Smooth muscle cell (in vitro differentiated cells): Measurements from ENCODE around the gene BIVM. TPM values are rescaled to one million over a fixed set of nuclear protein-coding genes. Genes with fewer than 3 reads are reported as not detected.
A peak's percentile ranks its signal among the peaks of the same experiment; 100 is the strongest.

Experiments
- DNase-seq: peaks from one replicate; lab custom pipeline; 2025; ENCODE audit not compliant: unreplicated experiment; lab: John Stamatoyannopoulos, UW
- H2AFZ ChIP-seq: fragments of 200-600 bp; sonication (generic); 2 replicates; pipeline ENCODE4 v1.6.0; 2016; ENCODE audit warnings: antibody characterized with exemption, low read depth, mild to moderate bottlenecking
- H3F3A ChIP-seq: fragments of 200-600 bp; sonication (generic); 2 replicates; pipeline ENCODE4 v1.6.0; 2017; ENCODE audit warnings: antibody characterized with exemption, low read depth
- H3K27ac ChIP-seq: fragments of 200-600 bp; sonication (generic); 2 replicates; pipeline ENCODE4 v1.5.1; 2016; ENCODE audit warnings: low read depth, mild to moderate bottlenecking
- H3K27me3 ChIP-seq: fragments of 200-600 bp; sonication (generic); 2 replicates; pipeline ENCODE4 v1.6.1; 2016; ENCODE audit warnings: low read depth, mild to moderate bottlenecking
- H3K36me3 ChIP-seq: fragments of 200-600 bp; sonication (generic); 2 replicates; pipeline ENCODE4 v1.5.1; 2016; ENCODE audit warnings: low read depth
- H3K4me1 ChIP-seq: fragments of 200-600 bp; sonication (generic); 2 replicates; pipeline ENCODE4 v1.5.1; 2016; ENCODE audit warnings: low read depth
- H3K4me2 ChIP-seq: fragments of 200-600 bp; sonication (generic); 2 replicates; pipeline ENCODE4 v1.6.0; 2016; ENCODE audit warnings: mild to moderate bottlenecking
- H3K4me3 ChIP-seq: fragments of 200-600 bp; sonication (generic); 2 replicates; pipeline ENCODE4 v1.5.1; 2016; ENCODE audit warnings: mild to moderate bottlenecking
- H3K79me2 ChIP-seq: fragments of 200-600 bp; sonication (generic); 2 replicates; pipeline ENCODE4 v1.6.0; 2016; ENCODE audit warnings: low read depth, mild to moderate bottlenecking
- H3K9ac ChIP-seq: fragments of 200-600 bp; sonication (generic); 2 replicates; pipeline ENCODE4 v1.6.0; 2016; ENCODE audit warnings: low read depth
- H3K9me3 ChIP-seq: fragments of 200-600 bp; sonication (generic); replicated peaks from 2 replicates; pipeline ENCODE4 v1.5.1; 2016; ENCODE audit warnings: low read depth
- H4K20me1 ChIP-seq: fragments of 200-600 bp; sonication (generic); 2 replicates; pipeline ENCODE4 v1.6.0; 2016; ENCODE audit warnings: low read depth
- CTCF ChIP-seq: fragments of 200-600 bp; sonication (generic); IDR thresholded peaks from 2 replicates; pipeline ENCODE4 v1.5.1; 2017; ENCODE audit warnings: borderline replicate concordance, mild to moderate bottlenecking, antibody characterized with exemption; ENCODE audit not compliant: insufficient read depth, poor library complexity, severe bottlenecking
- WGBS: methylation state at CpG from one replicate; pipeline ENCODE4 v1.1.7; 2016; ENCODE audit warnings: low lambda C conversion rate; 5-methylcytosine and 5-hydroxymethylcytosine counted together
- polyA plus RNA-seq: library from polyadenylated mRNA; unstranded; fragments of >200 nt; fragmentation: Nextera tagmentation; extraction: Ambion mirVana; gene quantifications from 2 replicates; pipeline ENCODE4 v1.2.1, GENCODE V29; 2016
- total RNA-seq: library from RNA; depleted of rRNA; stranded (reverse); fragments of >200 nt; gene quantifications from 2 replicates; pipeline ENCODE4 v1.2.3, GENCODE V29; 2014

The BIVM gene
- total and polyA plus RNA-seq, 2 experiments from 2014 or later: 7.7 to 9.1 TPM

GRCh38 chr13:102817907-102818306 lies 19.0 kb downstream of the BIVM start:
- Histone ChIP-seq H3K79me2 (peaks cover 8% of the 10 kb centered on the region), H3K9ac (no peak overlapping the region), H3K27me3 (no peaks in the 10 kb centered on the region), H2AFZ (no peak overlapping the region), H3F3A (no peaks in the 10 kb centered on the region), H3K27ac (no peak overlapping the region), H3K4me3 (no peak overlapping the region), H4K20me1 (peaks cover 3% of the 10 kb centered on the region), H3K36me3 (peaks cover 8% of the 10 kb centered on the region), H3K4me2 (no peak overlapping the region), H3K4me1 (no peaks in the 10 kb centered on the region), H3K9me3 (no peaks in the 10 kb centered on the region)
- TF ChIP-seq CTCF: no peak
- DNase-seq: no peak

- WGBS: 79% methylated on average over 4 of the region's 4 CpGs
- Histone ChIP-seq H3K4me2 (no peak overlapping the region), H3K9me3 (no peaks in the 10 kb centered on the region), H3K4me1 (no peaks in the 10 kb centered on the region), H2AFZ (no peak overlapping the region), H4K20me1 (no peaks in the 10 kb centered on the region), H3K9ac (no peak overlapping the region), H3K36me3 (peaks cover 18% of the 10 kb centered on the region), H3K27me3 (no peaks in the 10 kb centered on the region), H3K79me2 (no peaks in the 10 kb centered on the region), H3K27ac (no peak overlapping the region), H3F3A (no peaks in the 10 kb centered on the region), H3K4me3 (no peak overlapping the region)
- no peak for TF ChIP-seq CTCF
- no peak for DNase-seq
Observed at GRCh38 chr13:102825400-102825799, 26.5 kb downstream of the BIVM start.

GRCh38 chr13:102825921-102826706 lies 27.2 kb downstream of the BIVM start:
- Histone ChIP-seq H3K9ac (no peak overlapping the region), H3K4me2 (peak overlapping the region; percentile 24)

More at GRCh38 chr13:102825921-102826706, 27.2 kb downstream of the BIVM start:
- Histone ChIP-seq H3K27ac (peak overlapping the region; percentile 68), H3K36me3 (peaks cover 18% of the 10 kb centered on the region), H3K4me3 (no peak overlapping the region), H3K79me2 (no peaks in the 10 kb centered on the region), H4K20me1 (no peaks in the 10 kb centered on the region), H3F3A (no peaks in the 10 kb centered on the region), H3K4me1 (no peaks in the 10 kb centered on the region), H2AFZ (no peak overlapping the region), H3K27me3 (no peaks in the 10 kb centered on the region), H3K9me3 (no peaks in the 10 kb centered on the region)
- WGBS: 66% methylated on average over 8 of the region's 8 CpGs
- no peak for TF ChIP-seq CTCF
- no peak for DNase-seq
